Lower leg skin (tissue), 4 donors: Measurements from ENCODE around the gene NRSN2. TPM values are rescaled to one million over a fixed set of nuclear protein-coding genes. Genes with fewer than 3 reads are reported as not detected.

Experiments used
- DNase-seq, 2 donors: peaks; one replicate each; pipeline ENCODE4 v3.0.0-alpha.2; 2019; ENCODE audit warnings: low spot score in 2 of 2
- H3K4me3 ChIP-seq: fragments of 200-600 bp; sonication (generic); 2 replicates; pipeline ENCODE4 v1.5.1; 2017; ENCODE audit warnings: mild to moderate bottlenecking, low read depth; ENCODE audit not compliant: poor library complexity, severe bottlenecking
- POLR2A ChIP-seq, 2 donors: fragments of 450-650 bp; IDR thresholded peaks; one replicate each; pipeline ENCODE4 v1.6.1; 2016 to 2017; ENCODE audit warnings: antibody characterized with exemption in 2 of 2, mild to moderate bottlenecking in 1 of 2, moderate library complexity in 1 of 2
- WGBS, 2 donors: methylation state at CpG; one replicate each; pipeline ENCODE4 v1.1.5; 2018; 5-methylcytosine and 5-hydroxymethylcytosine counted together
- intact Hi-C: fragments of 100-400 bp; cut with DNase I; formaldehyde crosslinking; loops from one replicate; pipeline ENCODE4 v1.15.0; 2023; ENCODE audit warnings: low total_unique reads
- total RNA-seq, 4 donors: library from RNA; depleted of rRNA; stranded (reverse); fragments of >200 nt; gene quantifications; one replicate each; pipeline ENCODE4 v1.1.0, GENCODE V29; 2016
- TF ChIP-seq, protein P1 (sequence below), 3 donors: fragments of 450-650 bp; IDR thresholded peaks; one replicate each; pipeline ENCODE4 v1.5.1; 2016; ENCODE audit warnings: antibody characterized with exemption in 3 of 3, mild to moderate bottlenecking in 3 of 3, moderate library complexity in 2 of 3

The NRSN2 gene
- total RNA-seq, 4 donors from 2014 or later = 4.4 to 16.6 (median 9.9) TPM

DNA sequence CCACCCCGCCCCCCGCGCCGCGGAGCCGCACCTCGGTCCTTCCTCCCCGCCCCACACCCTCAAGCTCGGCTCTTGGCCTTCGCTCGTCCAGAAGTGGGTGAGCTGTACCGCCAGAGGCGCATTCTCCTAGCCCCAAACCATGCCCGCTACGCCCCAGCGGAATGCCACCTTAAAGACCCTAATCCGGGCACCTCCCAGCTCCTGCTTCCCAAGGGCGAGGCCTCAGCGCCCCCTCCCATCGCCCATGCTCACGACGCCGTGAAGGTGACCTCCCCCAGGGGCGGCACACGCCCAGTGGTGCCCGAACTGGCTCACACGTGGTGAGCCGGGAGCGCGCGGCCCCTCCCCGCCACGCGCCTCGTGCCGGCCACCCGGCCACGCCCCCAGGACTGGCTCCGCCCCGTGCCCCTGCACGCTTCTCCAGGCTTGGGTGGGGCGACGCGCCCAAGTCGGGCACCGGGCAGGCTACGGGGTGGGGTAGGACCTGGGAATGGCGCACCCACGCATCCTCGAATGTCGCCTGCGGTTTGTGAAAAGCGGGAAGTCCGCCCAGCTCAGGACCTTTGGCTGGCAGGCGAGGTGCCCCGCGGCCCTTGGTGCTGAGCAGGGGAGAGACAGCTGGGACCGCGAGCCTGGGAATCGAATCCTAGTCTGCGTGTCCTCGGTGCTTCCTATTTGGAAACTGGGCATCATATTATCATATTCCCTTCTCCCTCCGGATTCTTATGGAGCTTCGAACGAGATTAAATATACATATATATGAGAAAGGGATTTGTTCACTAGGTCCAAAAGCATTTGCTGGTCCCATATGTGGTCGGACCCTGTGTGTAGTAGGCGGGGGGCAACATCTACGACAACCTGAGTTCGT, 22.5 kb upstream of the NRSN2 start:
- H3K4me3 ChIP-seq = peak overlapping the region; percentile 39
- WGBS, 2 donors = 0 to 1% methylated on average over 52 to 53 of the region's 69 CpGs
- TF ChIP-seq POLR2A (IDR thresholded peaks at IDR 0.05) = no peak
- TF ChIP-seq, protein P1, sequence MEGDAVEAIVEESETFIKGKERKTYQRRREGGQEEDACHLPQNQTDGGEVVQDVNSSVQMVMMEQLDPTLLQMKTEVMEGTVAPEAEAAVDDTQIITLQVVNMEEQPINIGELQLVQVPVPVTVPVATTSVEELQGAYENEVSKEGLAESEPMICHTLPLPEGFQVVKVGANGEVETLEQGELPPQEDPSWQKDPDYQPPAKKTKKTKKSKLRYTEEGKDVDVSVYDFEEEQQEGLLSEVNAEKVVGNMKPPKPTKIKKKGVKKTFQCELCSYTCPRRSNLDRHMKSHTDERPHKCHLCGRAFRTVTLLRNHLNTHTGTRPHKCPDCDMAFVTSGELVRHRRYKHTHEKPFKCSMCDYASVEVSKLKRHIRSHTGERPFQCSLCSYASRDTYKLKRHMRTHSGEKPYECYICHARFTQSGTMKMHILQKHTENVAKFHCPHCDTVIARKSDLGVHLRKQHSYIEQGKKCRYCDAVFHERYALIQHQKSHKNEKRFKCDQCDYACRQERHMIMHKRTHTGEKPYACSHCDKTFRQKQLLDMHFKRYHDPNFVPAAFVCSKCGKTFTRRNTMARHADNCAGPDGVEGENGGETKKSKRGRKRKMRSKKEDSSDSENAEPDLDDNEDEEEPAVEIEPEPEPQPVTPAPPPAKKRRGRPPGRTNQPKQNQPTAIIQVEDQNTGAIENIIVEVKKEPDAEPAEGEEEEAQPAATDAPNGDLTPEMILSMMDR (IDR thresholded peaks at IDR 0.05) = no peak
- DNase-seq = peak; percentile 86 to 98
- intact Hi-C loops = no loop called here

DNA sequence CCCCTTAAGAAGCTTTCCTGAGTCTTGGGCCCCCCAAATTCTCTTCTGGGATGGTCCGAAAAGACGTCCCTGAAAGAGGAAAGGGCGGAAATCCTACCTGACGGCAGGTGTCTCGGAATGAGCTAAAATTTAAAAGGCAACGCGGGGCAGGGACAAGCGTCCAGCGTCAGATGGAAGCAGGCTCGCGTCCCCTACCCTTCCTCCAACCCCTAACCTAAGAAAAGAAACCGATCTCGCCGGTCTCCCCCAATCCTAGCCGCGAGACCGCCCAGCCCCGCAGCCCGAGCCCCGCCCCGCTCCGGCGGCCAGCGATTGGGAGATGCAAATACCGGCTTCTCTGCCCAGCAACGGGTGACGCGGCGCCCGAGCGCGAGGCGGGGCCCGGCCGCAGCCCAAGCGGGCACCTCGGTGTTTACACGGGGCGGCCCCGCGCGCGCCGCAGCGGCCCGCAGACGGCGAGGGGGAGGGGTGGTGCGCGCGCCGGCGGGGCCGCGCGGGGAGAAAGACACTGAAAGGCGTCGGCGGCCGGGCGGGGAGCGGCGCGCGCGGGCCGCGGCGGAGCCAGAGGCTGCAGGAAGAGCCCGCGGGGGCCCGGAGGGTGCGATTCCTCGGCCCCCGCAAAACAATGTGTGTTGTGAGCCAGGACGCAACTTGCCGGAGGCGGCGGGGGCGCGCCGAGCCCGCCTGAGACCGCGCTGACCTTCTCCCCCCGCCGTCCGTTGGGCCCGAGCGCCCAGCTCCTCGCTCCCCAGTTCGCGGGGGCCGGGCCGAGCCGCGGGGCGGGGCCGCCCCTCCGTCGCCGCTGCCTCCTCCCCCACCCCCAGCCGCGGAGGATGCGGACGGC, 21.6 kb upstream of the NRSN2 start, which contains the start of gene SOX12:
SOX12 (plus strand) TSS at position 508 of the 844 bp plus-strand sequence. CDS start 373 bp downstream, outside the sequence.
- DNase-seq = peak; percentile 95 to 99
- no peak for TF ChIP-seq POLR2A (IDR thresholded peaks at IDR 0.05)
- TF ChIP-seq, protein P1 (IDR thresholded peaks at IDR 0.05) = no peak
- peak within 1 kb of the TSS; percentile 39 for H3K4me3 ChIP-seq
- 1% methylated on average over 40 to 62 of the region's 106 CpGs for WGBS, 2 donors
- intact Hi-C loops = no loop called here

DNA sequence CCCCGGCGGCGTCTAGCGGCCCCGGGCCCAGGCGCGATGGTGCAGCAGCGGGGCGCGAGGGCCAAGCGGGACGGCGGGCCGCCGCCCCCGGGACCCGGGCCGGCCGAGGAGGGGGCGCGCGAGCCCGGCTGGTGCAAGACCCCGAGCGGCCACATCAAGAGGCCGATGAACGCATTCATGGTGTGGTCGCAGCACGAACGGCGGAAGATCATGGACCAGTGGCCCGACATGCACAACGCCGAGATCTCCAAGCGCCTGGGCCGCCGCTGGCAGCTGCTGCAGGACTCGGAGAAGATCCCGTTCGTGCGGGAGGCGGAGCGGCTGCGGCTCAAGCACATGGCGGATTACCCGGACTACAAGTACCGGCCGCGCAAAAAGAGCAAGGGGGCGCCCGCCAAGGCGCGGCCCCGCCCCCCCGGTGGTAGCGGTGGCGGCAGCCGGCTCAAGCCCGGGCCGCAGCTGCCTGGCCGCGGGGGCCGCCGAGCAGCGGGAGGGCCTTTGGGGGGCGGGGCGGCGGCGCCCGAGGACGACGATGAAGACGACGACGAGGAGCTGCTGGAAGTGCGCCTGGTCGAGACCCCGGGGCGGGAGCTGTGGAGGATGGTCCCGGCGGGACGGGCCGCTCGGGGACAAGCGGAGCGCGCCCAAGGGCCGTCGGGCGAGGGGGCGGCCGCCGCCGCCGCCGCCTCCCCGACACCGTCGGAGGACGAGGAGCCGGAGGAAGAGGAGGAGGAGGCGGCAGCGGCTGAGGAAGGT, 20.8 kb upstream of the NRSN2 start:
- WGBS, 2 donors = 1% methylated on average over 30 to 44 of the region's 103 CpGs
- DNase-seq = peak; percentile 57 to 91
- peak overlapping the region; percentile 37 for H3K4me3 ChIP-seq
- TF ChIP-seq, protein P1 (IDR thresholded peaks at IDR 0.05) = no peak
- intact Hi-C loops = no loop called here

DNA sequence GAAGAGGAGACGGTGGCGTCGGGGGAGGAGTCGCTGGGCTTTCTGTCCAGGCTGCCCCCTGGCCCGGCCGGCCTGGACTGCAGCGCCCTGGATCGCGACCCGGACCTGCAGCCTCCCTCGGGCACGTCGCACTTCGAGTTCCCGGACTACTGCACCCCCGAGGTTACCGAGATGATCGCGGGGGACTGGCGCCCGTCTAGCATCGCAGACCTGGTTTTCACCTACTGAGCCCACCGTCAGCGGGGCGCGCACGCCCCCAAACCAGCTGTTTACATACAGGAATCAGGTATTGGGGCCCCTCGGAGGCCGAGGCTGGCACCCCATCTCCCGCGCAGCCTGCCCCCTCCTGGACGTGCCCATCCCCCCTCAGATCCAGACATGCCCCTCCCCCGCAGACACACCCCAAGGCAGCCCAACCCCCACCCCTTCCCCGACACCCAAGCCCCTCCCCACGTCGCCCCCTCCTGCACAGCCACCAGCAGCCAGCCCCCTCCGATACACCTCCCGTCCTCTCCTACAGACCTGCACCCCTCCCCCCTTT, 20.2 kb upstream of the NRSN2 start:
- peak overlapping the region; percentile 37 for H3K4me3 ChIP-seq
- peak; percentile 24 to 90 for DNase-seq
- WGBS, 2 donors = 0 to 1% methylated on average over 4 to 25 of the region's 38 CpGs
- TF ChIP-seq, protein P1 (IDR thresholded peaks at IDR 0.05) = no peak
- intact Hi-C loops = no loop called here
